Epithelial cell of esophagus (primary cell): Measurements from ENCODE around the gene KNTC1.

Experiments
- DNase-seq: peaks from one replicate; pipeline ENCODE4 v3.0.0; 2010; ENCODE audit warnings: low read depth
- H3K4me3 ChIP-seq: 2 replicates; pipeline ENCODE4 v1.5.1; 2011; ENCODE audit warnings: mild to moderate bottlenecking, low read length, control low read depth
- CTCF ChIP-seq: IDR thresholded peaks from 2 replicates; pipeline ENCODE4 v1.5.1; 2011; ENCODE audit warnings: low read depth, mild to moderate bottlenecking, low read length, control low read depth, inconsistent platforms; ENCODE audit not compliant: insufficient read depth; ENCODE audit errors: missing control alignments

The KNTC1 gene

GRCh38 chr12:122659579-122659978 is 132.5 kb downstream of the KNTC1 start:
- H3K4me3 ChIP-seq = no peak overlapping the region
- DNase-seq = no peak
- TF ChIP-seq CTCF = no peak

DNA sequence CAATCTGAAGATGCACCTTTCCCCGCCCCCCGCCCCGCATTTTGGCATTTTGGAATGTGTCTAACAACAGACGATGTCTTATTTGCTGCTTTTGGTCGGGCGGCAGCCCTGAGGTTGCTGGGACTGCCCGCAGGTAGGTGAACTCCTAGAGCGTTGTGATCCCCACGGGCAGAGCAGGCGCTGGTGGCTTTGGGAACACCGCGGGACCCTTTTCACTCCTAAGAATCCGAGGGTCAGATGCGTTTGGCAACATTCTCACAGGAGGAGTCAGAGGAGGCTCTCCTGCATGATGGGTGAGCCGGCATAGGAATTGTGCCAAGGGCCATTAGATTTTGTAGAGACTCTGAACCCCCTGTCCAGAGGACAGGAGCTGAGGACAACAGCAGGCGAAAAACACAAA is 134.2 kb downstream of the KNTC1 start:
- TF ChIP-seq CTCF = no peak
- DNase-seq = no peak
- no peak overlapping the region for H3K4me3 ChIP-seq

GRCh38 chr12:122661938-122662337 is 134.9 kb downstream of the KNTC1 start:
- no peak overlapping the region for H3K4me3 ChIP-seq
- no peak for DNase-seq
- TF ChIP-seq CTCF = no peak

DNA sequence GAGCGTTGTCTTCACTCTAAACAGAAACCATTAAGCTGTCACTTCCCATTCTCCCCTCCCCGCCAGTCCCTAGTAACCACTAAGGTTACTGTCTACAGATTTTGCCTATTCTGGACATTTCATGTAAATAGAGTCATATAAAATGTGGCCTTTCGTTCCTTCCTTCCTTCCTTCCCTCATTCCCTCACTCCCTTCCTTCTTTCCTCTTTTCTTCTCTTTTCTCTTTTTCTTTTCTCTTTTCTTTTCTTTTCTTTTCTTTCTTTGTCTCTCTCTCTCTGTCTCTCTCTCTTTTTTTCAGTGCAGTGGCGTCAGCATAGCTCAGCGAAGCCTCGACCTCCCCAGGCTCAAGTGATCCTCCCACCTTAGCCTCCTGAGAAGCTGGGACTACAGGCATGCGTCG is 138.3 kb downstream of the KNTC1 start:
- DNase-seq = no peak
- TF ChIP-seq CTCF = no peak
- no peak overlapping the region for H3K4me3 ChIP-seq

DNA sequence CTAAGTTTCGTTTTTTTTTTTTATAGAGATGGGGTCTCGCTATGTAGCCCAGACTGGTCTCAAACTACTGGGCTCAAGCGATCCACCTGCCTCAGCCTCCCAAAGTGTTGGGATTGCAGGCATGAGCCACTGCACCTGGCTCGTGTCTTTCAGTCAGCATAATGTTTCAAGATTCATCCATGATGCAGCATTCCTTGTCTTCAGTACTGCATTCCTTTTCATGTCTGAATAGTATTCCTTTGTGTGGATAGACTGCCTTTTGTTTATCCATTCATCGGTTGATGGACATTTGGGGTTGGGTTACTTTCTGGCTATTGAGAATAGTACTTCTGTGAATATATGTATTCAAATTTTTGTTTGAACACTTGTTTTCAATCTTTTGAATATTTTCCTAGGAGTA is 138.7 kb downstream of the KNTC1 start:
- DNase-seq = no peak
- no peak overlapping the region for H3K4me3 ChIP-seq
- TF ChIP-seq CTCF = no peak

DNA sequence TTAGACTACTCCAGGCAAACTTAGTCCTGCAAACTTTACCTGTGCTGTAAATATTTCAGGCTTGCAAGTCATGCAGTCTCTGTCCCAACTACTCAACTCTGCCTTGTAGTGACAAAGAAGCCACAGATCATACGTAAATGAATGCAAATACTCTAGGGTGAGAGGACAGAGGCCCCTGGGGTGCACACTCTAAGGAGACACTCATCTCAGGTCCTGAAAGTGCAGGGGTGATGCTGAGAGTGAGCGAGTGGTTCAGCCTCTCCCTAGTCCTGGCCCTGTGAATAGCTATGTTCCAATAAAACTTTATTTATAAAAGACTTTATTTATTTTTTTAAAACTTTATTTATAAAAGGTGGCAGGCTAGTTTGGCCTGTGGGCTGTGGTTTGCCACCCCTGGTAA is 141.2 kb downstream of the KNTC1 start:
- no peak for TF ChIP-seq CTCF
- H3K4me3 ChIP-seq = no peak overlapping the region
- DNase-seq = no peak

- H3K4me3 ChIP-seq = no peak overlapping the region
- no peak for TF ChIP-seq CTCF
- DNase-seq = peak; percentile 17
These were observed 142.5 kb downstream of the KNTC1 start for GRCh38 chr12:122669397-122670070.
